OCI-LY1 (cell line): ENCODE results near the gene NBPF6.

Experiments used
- CTCF ChIP-seq: fragments of 200-600 bp; sonication (generic), shearing (Covaris generic); IDR thresholded peaks from 2 replicates; pipeline ENCODE4 v1.5.1; 2017; ENCODE audit warnings: mild to moderate bottlenecking, antibody characterized with exemption, low read length, moderate library complexity, mixed read lengths
- EZH2 ChIP-seq: fragments of 200-600 bp; sonication (generic), shearing (Covaris generic); IDR thresholded peaks from 2 replicates; pipeline ENCODE4 v1.8.0; 2017; ENCODE audit warnings: borderline replicate concordance, mixed run types, mild to moderate bottlenecking, antibody characterized with exemption, low read length, moderate library complexity, mixed read lengths

GRCh38 chr1:108503062-108503733 lies 53.1 kb downstream of the NBPF6 start:
- TF ChIP-seq CTCF (no peak), EZH2 (no peak)
